ENCODE results near the gene PCNX4.

PCNX4 gene

GRCh38 chr14:60206249-60206670, 114.5 kb downstream of the PCNX4 start:
- DNase-seq (ENCODE audit: low read depth), result no peak

GRCh38 chr14:60206837-60207533, 115.3 kb downstream of the PCNX4 start:
- no peak for DNase-seq (ENCODE audit: low read depth)

GRCh38 chr14:60210703-60211102, 119.0 kb downstream of the PCNX4 start:
- no peak for DNase-seq (ENCODE audit: low read depth)

GRCh38 chr14:60211153-60211552, 119.4 kb downstream of the PCNX4 start:
- DNase-seq (ENCODE audit: low read depth), result no peak

GRCh38 chr14:60212503-60213371, 121.0 kb downstream of the PCNX4 start:
- no peak for DNase-seq (ENCODE audit: low read depth)

- DNase-seq (ENCODE audit: low read depth), result no peak
Observed at GRCh38 chr14:60214003-60214402, 122.3 kb downstream of the PCNX4 start.

GRCh38 chr14:60214415-60215126, 122.8 kb downstream of the PCNX4 start:
- DNase-seq (ENCODE audit: low read depth), result no peak

GRCh38 chr14:60215127-60215444, 123.4 kb downstream of the PCNX4 start:
- DNase-seq (ENCODE audit: low read depth), result no peak

GRCh38 chr14:60215520-60216420, 124.0 kb downstream of the PCNX4 start:
- DNase-seq (ENCODE audit: low read depth), result no peak

- DNase-seq (ENCODE audit: low read depth), result no peak
Observed at GRCh38 chr14:60217713-60218112, 126.0 kb downstream of the PCNX4 start.
